Effector memory CD4-positive, alpha-beta T cell (primary cell): ENCODE results near the gene TMEM207.

ENCODE experiments used
- DNase-seq, 3 donors: peaks; one replicate each; pipeline ENCODE4 v3.0.0-alpha.2; 2020
- H3K27ac ChIP-seq: 2 replicates; pipeline ENCODE4 v1.7.0; 2013; ENCODE audit warnings: mild to moderate bottlenecking, low read length, moderate library complexity; ENCODE audit not compliant: insufficient read depth, poor library complexity, severe bottlenecking
- H3K27me3 ChIP-seq: replicated peaks from 2 replicates; pipeline ENCODE4 v1.7.0; 2013; ENCODE audit warnings: mild to moderate bottlenecking, low read length; ENCODE audit not compliant: insufficient read depth, control insufficient read depth, poor library complexity, severe bottlenecking
- H3K36me3 ChIP-seq: 2 replicates; pipeline ENCODE4 v1.7.0; 2013; ENCODE audit warnings: mild to moderate bottlenecking, low read length, moderate library complexity; ENCODE audit not compliant: control insufficient read depth, insufficient read depth
- H3K4me1 ChIP-seq: 2 replicates; pipeline ENCODE4 v1.7.0; 2013; ENCODE audit warnings: low read length, mild to moderate bottlenecking; ENCODE audit not compliant: control insufficient read depth, insufficient read depth, poor library complexity, severe bottlenecking
- H3K4me3 ChIP-seq: 2 replicates; pipeline ENCODE4 v1.7.0; 2013; ENCODE audit warnings: low read length, low read depth, mild to moderate bottlenecking; ENCODE audit not compliant: insufficient read depth, poor library complexity, severe bottlenecking
- H3K9me3 ChIP-seq: 2 replicates; pipeline ENCODE4 v1.7.0; 2013; ENCODE audit warnings: mild to moderate bottlenecking, low read length, moderate library complexity; ENCODE audit not compliant: control insufficient read depth

Gene TMEM207

GRCh38 chr3:190397889-190398288 lies 51.8 kb downstream of the TMEM207 start:
- H3K9me3 ChIP-seq = no peaks in the 10 kb centered on the region
- H3K4me3 ChIP-seq = no peak overlapping the region
- no peaks in the 10 kb centered on the region for H3K4me1 ChIP-seq
- DNase-seq = no peak
- no peaks in the 10 kb centered on the region for H3K36me3 ChIP-seq
- H3K27me3 ChIP-seq = no peaks in the 10 kb centered on the region
- H3K27ac ChIP-seq = no peak overlapping the region

- Histone ChIP-seq H3K4me1 (no peaks in the 10 kb centered on the region), H3K27me3 (no peaks in the 10 kb centered on the region), H3K9me3 (no peaks in the 10 kb centered on the region), H3K4me3 (no peak overlapping the region), H3K27ac (no peak overlapping the region), H3K36me3 (no peaks in the 10 kb centered on the region)
- DNase-seq = no peak
Measured at GRCh38 chr3:190396001-190396400, 53.7 kb downstream of the TMEM207 start.

- no peak overlapping the region for H3K27ac ChIP-seq
- no peak overlapping the region for H3K4me3 ChIP-seq
- H3K4me1 ChIP-seq = no peaks in the 10 kb centered on the region
- H3K36me3 ChIP-seq = no peaks in the 10 kb centered on the region
- DNase-seq = no peak
- H3K27me3 ChIP-seq = no peaks in the 10 kb centered on the region
- no peaks in the 10 kb centered on the region for H3K9me3 ChIP-seq
Measured at GRCh38 chr3:190388703-190389102, 61.0 kb downstream of the TMEM207 start.

- Histone ChIP-seq H3K27ac (no peak within 1 kb of the TSS), H3K27me3 (no peaks in the 10 kb centered on the region), H3K4me1 (no peaks in the 10 kb centered on the region), H3K9me3 (no peaks in the 10 kb centered on the region), H3K36me3 (no peaks in the 10 kb centered on the region), H3K4me3 (no peak within 1 kb of the TSS)
- DNase-seq = no peak
Measured at GRCh38 chr3:190387578-190388213, 62.0 kb downstream of the TMEM207 start, which contains the start of gene CLDN16. TSS of gene CLDN16 (plus strand) at chr3:190388163. CDS start at chr3:190388330, 167 bp downstream.

- no peak for DNase-seq
- H3K4me3 ChIP-seq = no peak overlapping the region
- no peaks in the 10 kb centered on the region for H3K9me3 ChIP-seq
- H3K36me3 ChIP-seq = no peaks in the 10 kb centered on the region
- H3K27ac ChIP-seq = no peak overlapping the region
- H3K4me1 ChIP-seq = no peaks in the 10 kb centered on the region
- H3K27me3 ChIP-seq = no peaks in the 10 kb centered on the region
Measured at GRCh38 chr3:190385731-190386688, 63.7 kb downstream of the TMEM207 start.

- H3K9me3 ChIP-seq = no peaks in the 10 kb centered on the region
- H3K4me1 ChIP-seq = no peaks in the 10 kb centered on the region
- H3K4me3 ChIP-seq = no peak overlapping the region
- H3K27ac ChIP-seq = no peak overlapping the region
- no peaks in the 10 kb centered on the region for H3K27me3 ChIP-seq
- H3K36me3 ChIP-seq = no peaks in the 10 kb centered on the region
- DNase-seq = no peak
Measured at GRCh38 chr3:190384309-190384756, 65.4 kb downstream of the TMEM207 start.

- H3K27ac ChIP-seq = no peak overlapping the region
- DNase-seq = no peak
- H3K36me3 ChIP-seq = no peaks in the 10 kb centered on the region
- no peaks in the 10 kb centered on the region for H3K4me1 ChIP-seq
- H3K9me3 ChIP-seq = no peaks in the 10 kb centered on the region
- no peaks in the 10 kb centered on the region for H3K27me3 ChIP-seq
- no peak overlapping the region for H3K4me3 ChIP-seq
Measured at GRCh38 chr3:190382082-190382481, 67.6 kb downstream of the TMEM207 start.

- no peak for DNase-seq
- H3K4me1 ChIP-seq = no peaks in the 10 kb centered on the region
- no peaks in the 10 kb centered on the region for H3K9me3 ChIP-seq
- no peak overlapping the region for H3K4me3 ChIP-seq
- H3K27me3 ChIP-seq = no peaks in the 10 kb centered on the region
- no peak overlapping the region for H3K27ac ChIP-seq
- no peaks in the 10 kb centered on the region for H3K36me3 ChIP-seq
Measured at GRCh38 chr3:190381441-190381840, 68.3 kb downstream of the TMEM207 start.

- Histone ChIP-seq H3K4me3 (no peak overlapping the region), H3K9me3 (no peaks in the 10 kb centered on the region), H3K27ac (no peak overlapping the region), H3K36me3 (no peaks in the 10 kb centered on the region), H3K27me3 (no peaks in the 10 kb centered on the region), H3K4me1 (no peaks in the 10 kb centered on the region)
- no peak for DNase-seq
Measured at GRCh38 chr3:190380184-190380583, 69.5 kb downstream of the TMEM207 start.
